ENCODE results near the gene PDGFA. TPM values are rescaled to one million over a fixed set of nuclear protein-coding genes. Genes with fewer than 3 reads are reported as not detected.

PDGFA gene
- total RNA-seq, 4 donors from 2014 or later, result 60.2 to 123 (median 104) TPM

DNA sequence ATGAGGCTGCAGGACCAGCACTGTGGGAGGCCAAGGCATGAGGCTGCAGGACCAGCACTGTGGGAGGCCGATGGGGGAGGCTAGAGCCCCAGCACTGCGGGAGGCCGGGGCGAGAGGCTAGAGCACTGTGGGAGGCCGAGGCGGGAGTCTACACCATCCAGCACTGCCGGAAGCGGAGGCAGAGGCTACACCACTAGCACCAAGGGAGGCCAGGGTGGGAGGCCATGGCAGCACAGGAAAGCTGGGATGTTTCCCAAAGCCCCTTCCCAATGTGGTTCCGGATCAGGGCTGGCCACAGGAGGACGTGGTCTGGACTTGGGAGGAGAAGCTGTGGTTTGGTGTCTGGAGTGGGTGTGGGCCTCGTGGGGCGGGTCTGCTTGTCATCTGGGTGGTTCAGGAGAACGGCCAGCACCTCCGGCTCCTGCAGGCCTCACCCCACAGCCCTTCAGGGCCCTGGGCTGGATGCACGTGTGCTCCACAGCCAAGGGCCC is 43.6 kb downstream of the PDGFA start:
- Histone ChIP-seq H3K4me1 (peaks cover 0 to 7% (median 2%) of the 10 kb centered on the region in 4 donors), H3K9me3 (no peaks in the 10 kb centered on the region), H3K4me3 (no peak overlapping the region), H3K36me3 (no peaks in the 10 kb centered on the region), H3K27me3 (peaks cover 7% of the 10 kb centered on the region), H3K27ac (no peak overlapping the region)
- intact Hi-C loops (cut with DNase I; ENCODE audit: low total_unique reads) (no loop called here), in situ Hi-C loops (cut with MboI; ENCODE audit: low pct_ligation_motif_present in 1 of 4, low pct_unique_long_range_greater_than_20kb in 1 of 4, low sequenced_read_pairs in 3 of 4) (no loop called here)
- no peak for DNase-seq
- 89% methylated on average over 12 of the region's 15 CpGs; no CpG with 5 or more reads in 1 of the 2 donors for WGBS, 2 donors (ENCODE audit: low coverage in 1 of 2)
- TF ChIP-seq, protein P1, sequence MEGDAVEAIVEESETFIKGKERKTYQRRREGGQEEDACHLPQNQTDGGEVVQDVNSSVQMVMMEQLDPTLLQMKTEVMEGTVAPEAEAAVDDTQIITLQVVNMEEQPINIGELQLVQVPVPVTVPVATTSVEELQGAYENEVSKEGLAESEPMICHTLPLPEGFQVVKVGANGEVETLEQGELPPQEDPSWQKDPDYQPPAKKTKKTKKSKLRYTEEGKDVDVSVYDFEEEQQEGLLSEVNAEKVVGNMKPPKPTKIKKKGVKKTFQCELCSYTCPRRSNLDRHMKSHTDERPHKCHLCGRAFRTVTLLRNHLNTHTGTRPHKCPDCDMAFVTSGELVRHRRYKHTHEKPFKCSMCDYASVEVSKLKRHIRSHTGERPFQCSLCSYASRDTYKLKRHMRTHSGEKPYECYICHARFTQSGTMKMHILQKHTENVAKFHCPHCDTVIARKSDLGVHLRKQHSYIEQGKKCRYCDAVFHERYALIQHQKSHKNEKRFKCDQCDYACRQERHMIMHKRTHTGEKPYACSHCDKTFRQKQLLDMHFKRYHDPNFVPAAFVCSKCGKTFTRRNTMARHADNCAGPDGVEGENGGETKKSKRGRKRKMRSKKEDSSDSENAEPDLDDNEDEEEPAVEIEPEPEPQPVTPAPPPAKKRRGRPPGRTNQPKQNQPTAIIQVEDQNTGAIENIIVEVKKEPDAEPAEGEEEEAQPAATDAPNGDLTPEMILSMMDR (IDR thresholded peaks at IDR 0.05), result no peak
- TF ChIP-seq POLR2AphosphoS5 (IDR thresholded peaks at IDR 0.05), result no peak
- no peak for TF ChIP-seq EP300 (IDR thresholded peaks at IDR 0.05; ENCODE audit: low read depth)
- TF ChIP-seq POLR2A (IDR thresholded peaks at IDR 0.05), result no peak

DNA sequence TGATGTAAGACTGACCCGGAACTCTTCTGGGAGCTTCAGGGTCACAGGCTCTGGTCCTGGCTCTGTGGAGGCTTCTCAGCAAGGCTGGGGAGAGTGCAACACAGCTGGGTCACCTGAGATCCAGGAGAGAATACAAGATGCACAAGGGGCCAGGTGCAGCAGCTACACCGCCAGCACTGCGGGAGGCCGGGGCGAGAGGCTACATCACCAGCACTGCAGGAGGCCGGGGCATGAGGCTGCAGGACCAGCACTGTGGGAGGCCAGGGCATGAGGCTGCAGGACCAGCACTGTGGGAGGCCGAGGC is 44.3 kb downstream of the PDGFA start:
- Histone ChIP-seq H3K4me3 (no peak overlapping the region), H3K4me1 (peaks cover 0 to 7% (median 2%) of the 10 kb centered on the region in 4 donors), H3K9me3 (no peaks in the 10 kb centered on the region), H3K27me3 (peaks cover 2% of the 10 kb centered on the region), H3K36me3 (no peaks in the 10 kb centered on the region), H3K27ac (no peak overlapping the region)
- no peak for DNase-seq
- no peak for TF ChIP-seq POLR2A (IDR thresholded peaks at IDR 0.05)
- TF ChIP-seq, protein P1 (IDR thresholded peaks at IDR 0.05), result no peak
- TF ChIP-seq POLR2AphosphoS5 (IDR thresholded peaks at IDR 0.05), result no peak
- no peak for TF ChIP-seq EP300 (IDR thresholded peaks at IDR 0.05; ENCODE audit: low read depth)
- 92% methylated on average over 7 of the region's 7 CpGs; no CpG with 5 or more reads in 1 of the 2 donors for WGBS, 2 donors (ENCODE audit: low coverage in 1 of 2)
- in situ Hi-C loops (cut with MboI; ENCODE audit: low pct_ligation_motif_present in 1 of 4, low pct_unique_long_range_greater_than_20kb in 1 of 4, low sequenced_read_pairs in 3 of 4) (no loop called here), intact Hi-C loops (cut with DNase I; ENCODE audit: low total_unique reads) (no loop called here)

- no peak overlapping the region for H3K4me3 ChIP-seq
- no peaks in the 10 kb centered on the region for H3K9me3 ChIP-seq
- TF ChIP-seq EP300 (IDR thresholded peaks at IDR 0.05; ENCODE audit: low read depth) (no peak), POLR2AphosphoS5 (IDR thresholded peaks at IDR 0.05) (no peak), POLR2A (IDR thresholded peaks at IDR 0.05) (no peak)
- TF ChIP-seq, protein P1 (IDR thresholded peaks at IDR 0.05), result no peak
- H3K27ac ChIP-seq, result no peak overlapping the region
- peaks cover 0 to 7% (median 2%) of the 10 kb centered on the region in 4 donors for H3K4me1 ChIP-seq
- H3K36me3 ChIP-seq, result no peaks in the 10 kb centered on the region
- in situ Hi-C loops (cut with MboI; ENCODE audit: low pct_ligation_motif_present in 1 of 4, low pct_unique_long_range_greater_than_20kb in 1 of 4, low sequenced_read_pairs in 3 of 4) (no loop called here), intact Hi-C loops (cut with DNase I; ENCODE audit: low total_unique reads) (no loop called here)
- no peaks in the 10 kb centered on the region for H3K27me3 ChIP-seq
- WGBS, 2 donors (ENCODE audit: low coverage in 1 of 2), result 86 to 91% methylated on average over 7 to 23 of the region's 23 CpGs
- no peak for DNase-seq
Measured at GRCh38 chr7:474605-475424, 44.8 kb downstream of the PDGFA start.

DNA sequence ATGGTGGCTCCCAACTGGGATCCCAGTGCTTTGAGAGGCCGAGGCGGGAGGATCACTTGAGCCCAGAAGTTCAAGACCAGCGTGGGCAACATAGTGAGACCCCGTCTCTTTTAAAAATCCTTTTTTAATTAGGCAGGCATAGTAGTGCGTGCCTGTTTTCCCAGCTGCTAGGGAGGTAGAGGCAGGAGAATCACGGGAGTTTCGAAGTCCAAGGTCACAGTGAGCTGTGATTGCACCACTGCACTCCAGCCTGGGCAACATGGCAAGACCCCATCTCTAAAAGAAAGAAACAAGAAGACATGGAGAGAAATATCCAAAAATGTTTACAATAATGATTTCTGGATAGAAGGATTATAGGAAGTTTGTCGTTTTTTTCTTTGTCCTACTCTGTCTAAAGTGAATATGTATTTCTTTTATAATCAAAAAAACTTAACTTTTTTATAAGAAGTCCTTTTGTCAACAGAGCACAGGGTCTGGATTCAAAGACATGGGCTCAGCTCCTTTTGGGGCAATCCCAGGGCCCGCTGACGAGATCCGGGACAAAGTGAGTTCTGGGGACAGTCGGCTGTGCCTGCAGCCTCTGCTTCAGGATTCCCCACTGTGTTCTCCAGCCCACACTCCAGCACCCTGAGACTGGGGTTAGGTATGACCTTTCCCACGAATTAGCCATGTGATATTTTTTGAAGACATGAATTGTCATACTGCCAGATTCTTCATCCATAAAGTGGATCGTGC is 45.6 kb downstream of the PDGFA start:
- H3K4me3 ChIP-seq, result no peak overlapping the region
- H3K9me3 ChIP-seq, result no peaks in the 10 kb centered on the region
- peaks cover 0 to 7% (median 2%) of the 10 kb centered on the region in 4 donors for H3K4me1 ChIP-seq
- TF ChIP-seq, protein P1 (IDR thresholded peaks at IDR 0.05), result no peak
- TF ChIP-seq EP300 (IDR thresholded peaks at IDR 0.05; ENCODE audit: low read depth) (no peak), POLR2A (IDR thresholded peaks at IDR 0.05) (no peak), POLR2AphosphoS5 (IDR thresholded peaks at IDR 0.05) (no peak)
- DNase-seq, result no peak
- in situ Hi-C loops (cut with MboI; ENCODE audit: low pct_ligation_motif_present in 1 of 4, low pct_unique_long_range_greater_than_20kb in 1 of 4, low sequenced_read_pairs in 3 of 4), result no loop called here
- no peaks in the 10 kb centered on the region for H3K27me3 ChIP-seq
- 84 to 86% methylated on average over 9 to 14 of the region's 14 CpGs for WGBS, 2 donors (ENCODE audit: low coverage in 1 of 2)
- no peak overlapping the region for H3K27ac ChIP-seq
- no peaks in the 10 kb centered on the region for H3K36me3 ChIP-seq
- intact Hi-C loops (cut with DNase I; ENCODE audit: low total_unique reads), result no loop called here
